Measurements from ENCODE around the gene RSAD1. TPM values are rescaled to one million over a fixed set of nuclear protein-coding genes. Genes with fewer than 3 reads are reported as not detected.

Gene RSAD1
- total and polyA plus RNA-seq, 4 donors: 20.1 to 43.2 (median 29.9) TPM

DNA sequence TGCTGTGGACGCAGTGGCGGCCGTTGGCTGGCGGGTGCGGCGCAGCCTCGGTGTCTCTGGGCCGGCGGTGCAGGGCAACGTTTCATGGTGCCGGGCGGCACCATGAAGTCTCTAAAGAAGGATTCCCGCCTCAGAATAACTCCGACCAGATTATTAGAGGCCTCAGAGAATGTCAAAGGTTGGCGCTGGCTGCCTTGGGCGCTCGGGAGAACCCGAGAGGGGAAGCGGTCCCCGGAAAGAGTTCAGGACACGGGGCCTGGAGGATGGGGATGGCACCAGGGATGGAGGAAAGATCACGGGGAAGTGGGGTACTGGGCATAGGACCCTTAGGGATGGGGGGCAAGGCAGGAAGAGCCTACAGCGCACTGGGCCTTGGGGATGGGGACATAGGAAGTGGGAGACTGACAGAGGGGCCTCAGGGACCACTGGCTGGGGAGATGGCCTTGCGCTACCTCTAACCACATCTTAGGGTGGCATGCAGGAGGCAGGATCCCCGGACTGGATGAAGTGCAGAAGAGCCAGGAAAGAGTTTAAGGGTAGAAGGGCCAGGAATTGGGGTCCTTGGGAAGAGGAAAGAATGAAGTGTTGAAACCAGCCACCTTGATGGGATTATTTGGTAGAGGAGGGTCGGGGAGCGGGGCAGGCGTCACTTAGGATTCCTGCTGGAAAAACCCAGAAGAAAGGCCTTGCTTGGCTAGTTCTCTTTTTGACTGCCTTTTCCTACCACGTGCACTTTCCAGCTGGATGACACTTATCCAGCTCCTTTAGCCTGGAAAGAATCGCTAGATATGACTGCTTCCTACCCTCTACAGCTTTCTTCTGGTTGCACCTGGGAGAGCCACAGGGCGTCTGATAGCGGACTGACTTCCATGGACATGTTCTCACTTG is 30.2 kb downstream of the RSAD1 start:
- peak overlapping the region; percentile 23 to 36 for H3K27ac ChIP-seq (ENCODE audit: low read depth in 1 of 2, low read length in 1 of 2)
- H3K9ac ChIP-seq (ENCODE audit: insufficient read depth in 1 of 2, low read length in 2 of 2): peak overlapping the region; percentile 39 to 61
- H3K27me3 ChIP-seq (ENCODE audit: control insufficient read depth in 3 of 3, insufficient read depth in 3 of 3, low read length in 2 of 3): no peaks in the 10 kb centered on the region
- no peaks in the 10 kb centered on the region for H3K36me3 ChIP-seq (ENCODE audit: control insufficient read depth in 4 of 4, insufficient read depth in 4 of 4, low read length in 4 of 4)
- DNase-seq: peak in 2 of 3 donors; percentile 42 to 49
- no peaks in the 10 kb centered on the region for H3K9me3 ChIP-seq (ENCODE audit: control insufficient read depth in 4 of 4, insufficient read depth in 3 of 4, low read length in 3 of 4)
- peak overlapping the region; percentile 46 for H3K4me3 ChIP-seq
- ATAC-seq (ENCODE audit: insufficient read depth, low FRiP score): no peak
- no peak for TF ChIP-seq CTCF (IDR thresholded peaks at IDR 0.05; ENCODE audit: control extremely low read depth, extremely low read depth)
- 33 to 38% methylated on average over 32 of the region's 32 CpGs for WGBS, 2 donors
- peaks cover 0 to 13% (median 4%) of the 10 kb centered on the region in 5 donors for H3K4me1 ChIP-seq (ENCODE audit: control insufficient read depth in 5 of 5, insufficient read depth in 5 of 5, low read length in 5 of 5)

DNA sequence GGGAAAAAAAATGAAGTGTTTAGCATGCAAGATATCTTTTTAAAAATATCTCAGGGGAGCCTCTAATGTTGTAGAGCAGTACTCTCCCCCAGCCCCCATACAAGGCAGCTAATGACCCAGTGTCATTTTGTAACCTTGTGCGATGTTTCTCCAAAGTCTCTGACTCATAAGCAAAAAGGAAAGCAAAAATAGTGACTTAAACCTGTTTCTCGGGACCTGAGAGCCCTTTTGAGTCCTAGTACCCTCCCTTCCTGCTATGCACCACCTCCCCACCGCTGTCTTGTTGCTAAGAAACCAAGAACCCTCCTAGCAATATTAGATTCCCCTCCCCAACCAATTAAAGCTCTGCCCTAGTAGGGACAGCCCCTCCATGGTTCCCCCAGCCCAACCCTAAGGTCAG is 32.4 kb downstream of the RSAD1 start:
- WGBS, 2 donors: 39 to 55% methylated on average over 3 of the region's 3 CpGs
- Histone ChIP-seq H3K9me3 (ENCODE audit: control insufficient read depth in 4 of 4, insufficient read depth in 3 of 4, low read length in 3 of 4) (no peaks in the 10 kb centered on the region), H3K27ac (ENCODE audit: low read depth in 1 of 2, low read length in 1 of 2) (no peak overlapping the region), H3K27me3 (ENCODE audit: control insufficient read depth in 3 of 3, insufficient read depth in 3 of 3, low read length in 2 of 3) (no peaks in the 10 kb centered on the region), H3K36me3 (ENCODE audit: control insufficient read depth in 4 of 4, insufficient read depth in 4 of 4, low read length in 4 of 4) (no peaks in the 10 kb centered on the region), H3K4me3 (no peak overlapping the region), H3K9ac (ENCODE audit: insufficient read depth in 1 of 2, low read length in 2 of 2) (no peak overlapping the region), H3K4me1 (ENCODE audit: control insufficient read depth in 5 of 5, insufficient read depth in 5 of 5, low read length in 5 of 5) (peaks cover 3 to 13% (median 5%) of the 10 kb centered on the region in 5 donors)
- TF ChIP-seq CTCF (IDR thresholded peaks at IDR 0.05; ENCODE audit: control extremely low read depth, extremely low read depth): no peak
- ATAC-seq (ENCODE audit: insufficient read depth, low FRiP score) (no peak), DNase-seq (peak in 1 of 3 donors; percentile 48)

DNA sequence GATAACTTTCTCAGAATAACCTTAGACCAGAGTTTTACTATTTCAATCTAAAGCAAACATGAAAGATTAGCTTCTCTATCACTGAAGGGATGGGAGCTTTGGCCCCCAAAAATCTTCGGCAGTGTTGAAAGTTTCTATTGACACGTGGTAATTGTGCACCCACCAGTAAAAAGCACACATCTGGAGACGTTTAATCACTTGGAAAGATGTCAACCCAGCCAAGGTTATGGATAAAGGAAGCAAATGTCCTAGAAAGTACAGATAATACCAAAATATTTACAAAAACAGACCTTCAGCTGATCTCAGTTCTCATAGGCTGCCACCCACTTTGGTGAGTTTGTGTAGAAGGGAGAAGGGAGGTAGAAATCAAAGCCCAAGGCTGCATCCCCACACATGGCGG is 34.8 kb downstream of the RSAD1 start:
- H3K27ac ChIP-seq (ENCODE audit: low read depth in 1 of 2, low read length in 1 of 2): no peak overlapping the region
- 80 to 89% methylated on average over 4 of the region's 4 CpGs for WGBS, 2 donors
- ATAC-seq (ENCODE audit: insufficient read depth, low FRiP score): no peak
- no peaks in the 10 kb centered on the region for H3K27me3 ChIP-seq (ENCODE audit: control insufficient read depth in 3 of 3, insufficient read depth in 3 of 3, low read length in 2 of 3)
- H3K4me3 ChIP-seq: no peak overlapping the region
- no peaks in the 10 kb centered on the region for H3K9me3 ChIP-seq (ENCODE audit: control insufficient read depth in 4 of 4, insufficient read depth in 3 of 4, low read length in 3 of 4)
- no peak for DNase-seq
- H3K4me1 ChIP-seq (ENCODE audit: control insufficient read depth in 5 of 5, insufficient read depth in 5 of 5, low read length in 5 of 5): peaks cover 0 to 14% (median 5%) of the 10 kb centered on the region in 5 donors
- H3K36me3 ChIP-seq (ENCODE audit: control insufficient read depth in 4 of 4, insufficient read depth in 4 of 4, low read length in 4 of 4): no peaks in the 10 kb centered on the region
- TF ChIP-seq CTCF (IDR thresholded peaks at IDR 0.05; ENCODE audit: control extremely low read depth, extremely low read depth): no peak
- no peak overlapping the region for H3K9ac ChIP-seq (ENCODE audit: insufficient read depth in 1 of 2, low read length in 2 of 2)
